Erythroblast (primary cell): Measurements from ENCODE around the gene ABCA1.

Source experiments
- GATA1 ChIP-seq: IDR thresholded peaks from 2 replicates; pipeline ENCODE4 v1.6.1; 2011; ENCODE audit warnings: low read depth, mild to moderate bottlenecking, control low read depth, low read length, moderate library complexity
- POLR2A ChIP-seq: IDR thresholded peaks from 2 replicates; pipeline ENCODE4 v1.6.1; 2011; ENCODE audit warnings: mild to moderate bottlenecking, low read length

DNA sequence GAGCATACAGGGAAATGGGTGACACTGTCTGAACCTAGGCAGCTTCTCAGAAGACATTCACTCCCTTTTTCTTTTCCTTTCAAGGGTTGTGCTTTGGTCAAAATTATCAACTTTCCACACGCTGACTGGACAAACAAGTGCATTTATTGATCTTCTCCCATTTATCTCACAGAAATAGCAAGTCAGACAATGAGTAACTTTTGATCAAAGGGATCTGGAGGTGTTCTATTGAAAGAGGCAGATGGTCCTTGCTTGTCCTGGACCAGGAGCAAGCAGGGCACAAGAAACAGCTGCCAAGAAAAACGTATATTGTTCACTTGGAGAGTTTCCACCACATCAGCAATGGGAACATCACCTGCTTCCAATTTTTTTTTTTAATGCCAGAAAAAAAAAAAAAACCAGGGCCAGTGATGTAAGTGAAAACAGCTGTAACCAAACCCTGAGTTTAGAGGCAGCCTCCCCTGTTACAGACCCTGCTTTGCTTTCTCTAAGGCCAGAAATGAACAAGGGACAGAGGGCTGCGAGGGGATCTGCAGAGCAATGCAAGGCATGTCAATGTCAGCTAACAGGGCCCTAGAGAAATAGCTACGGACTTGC is 84.2 kb downstream of the ABCA1 start:
- TF ChIP-seq POLR2A (no peak), GATA1 (no peak)
